GM18520 (cell line): ENCODE results near the gene CAMTA1.

Source experiments
- ATAC-seq: cut with Tn5 transposase; IDR thresholded peaks from one replicate; pipeline ENCODE4 v1.9.1; 2021; ENCODE audit not compliant: unreplicated experiment

Gene CAMTA1

GRCh38 chr1:7177021-7177420 is 391.8 kb downstream of the CAMTA1 start:
- no peak for ATAC-seq

GRCh38 chr1:7177438-7178146 is 392.3 kb downstream of the CAMTA1 start:
- ATAC-seq: no peak

GRCh38 chr1:7178336-7178735 is 393.1 kb downstream of the CAMTA1 start:
- ATAC-seq: no peak

- ATAC-seq: no peak
Measured at GRCh38 chr1:7178741-7179140, 393.5 kb downstream of the CAMTA1 start.

- no peak for ATAC-seq
Measured at GRCh38 chr1:7185721-7186120, 400.5 kb downstream of the CAMTA1 start.

- no peak for ATAC-seq
Measured at GRCh38 chr1:7186382-7187111, 401.3 kb downstream of the CAMTA1 start.

- ATAC-seq: no peak
Measured at GRCh38 chr1:7187112-7187493, 401.8 kb downstream of the CAMTA1 start.

- ATAC-seq: no peak
Measured at GRCh38 chr1:7190261-7190660, 405.0 kb downstream of the CAMTA1 start.

GRCh38 chr1:7192453-7192852 is 407.2 kb downstream of the CAMTA1 start:
- ATAC-seq: no peak

- ATAC-seq: no peak
Measured at GRCh38 chr1:7196036-7196911, 411.0 kb downstream of the CAMTA1 start.

- no peak for ATAC-seq
Measured at GRCh38 chr1:7198664-7199063, 413.4 kb downstream of the CAMTA1 start.

- ATAC-seq: no peak
Measured at GRCh38 chr1:7199077-7199779, 414.0 kb downstream of the CAMTA1 start.

GRCh38 chr1:7207875-7208646 is 422.8 kb downstream of the CAMTA1 start:
- no peak for ATAC-seq

- no peak for ATAC-seq
Measured at GRCh38 chr1:7208647-7209180, 423.5 kb downstream of the CAMTA1 start.

- ATAC-seq: no peak
Measured at GRCh38 chr1:7209336-7209735, 424.1 kb downstream of the CAMTA1 start.

- ATAC-seq: no peak
Measured at GRCh38 chr1:7218210-7218832, 433.1 kb downstream of the CAMTA1 start.

- ATAC-seq: no peak
Measured at GRCh38 chr1:7219031-7219430, 433.8 kb downstream of the CAMTA1 start.

GRCh38 chr1:7220007-7220406 is 434.8 kb downstream of the CAMTA1 start:
- no peak for ATAC-seq

GRCh38 chr1:7220712-7221252 is 435.5 kb downstream of the CAMTA1 start:
- ATAC-seq: no peak
